Esophagus muscularis mucosa (tissue), 4 donors: ENCODE measurements around the gene TMEM218. TPM values are rescaled to one million over a fixed set of nuclear protein-coding genes. Genes with fewer than 3 reads are reported as not detected.

Experiments used
- DNase-seq: peaks from one replicate; pipeline ENCODE4 v3.0.0-alpha.2; 2017; ENCODE audit errors: extremely low spot score
- H3K27ac ChIP-seq, 4 donors: fragments of 200-600 bp; sonication (generic); replicated peaks in 1 of 4; 1 replicate in 3 of 4; 2 replicates in 1 of 4; pipeline ENCODE4 v1.5.1; 2016 to 2019; ENCODE audit warnings: mild to moderate bottlenecking in 1 of 4
- H3K27me3 ChIP-seq, 4 donors: fragments of 200-600 bp; sonication (generic); one replicate each; pipeline versions ENCODE4 v1.5.1 to v1.6.0; 2016 to 2019
- H3K36me3 ChIP-seq, 4 donors: fragments of 200-600 bp; sonication (generic); one replicate each; pipeline ENCODE4 v1.5.1; 2016 to 2019
- H3K4me1 ChIP-seq, 4 donors: fragments of 200-600 bp; sonication (generic); one replicate each; pipeline ENCODE4 v1.5.1; 2016 to 2019
- H3K4me3 ChIP-seq, 4 donors: fragments of 200-600 bp; sonication (generic); 1 replicate in 2 of 4; 2 replicates in 2 of 4; pipeline ENCODE4 v1.5.1; 2016 to 2019; ENCODE audit warnings: mild to moderate bottlenecking in 4 of 4, moderate library complexity in 1 of 4
- H3K9me3 ChIP-seq, 4 donors: fragments of 200-600 bp; sonication (generic); 1 replicate in 3 of 4; 2 replicates in 1 of 4; pipeline ENCODE4 v1.5.1; 2016 to 2019
- EP300 ChIP-seq: sonication (generic); formaldehyde crosslinking; IDR thresholded peaks from one replicate; pipeline ENCODE4 v1.6.1; 2017; ENCODE audit warnings: antibody characterized with exemption
- POLR2A ChIP-seq: fragments of 450-650 bp; IDR thresholded peaks from one replicate; pipeline ENCODE4 v1.6.1; 2017; ENCODE audit warnings: antibody characterized with exemption, moderate library complexity, mild to moderate bottlenecking, low read depth
- POLR2AphosphoS5 ChIP-seq, 2 donors: sonication (generic); formaldehyde crosslinking; IDR thresholded peaks; one replicate each; pipeline ENCODE4 v1.6.1; 2017; ENCODE audit warnings: antibody characterized with exemption in 2 of 2
- WGBS: methylation state at CpG from one replicate; pipeline ENCODE4 v1.1.5; 2018; 5-methylcytosine and 5-hydroxymethylcytosine counted together
- intact Hi-C: fragments of 100-400 bp; cut with DNase I; formaldehyde crosslinking; loops from one replicate; pipeline ENCODE4 v1.15.1; 2023
- total RNA-seq, 4 donors: library from RNA; depleted of rRNA; stranded (reverse); fragments of >200 nt; gene quantifications; one replicate each; pipeline versions ENCODE4 v1.1.0 to v1.2.1, GENCODE V29; 2016
- TF ChIP-seq, protein P1 (sequence below), 3 experiments: fragments of 200-600 bp in 2 of 3; fragments of 450-650 bp in 1 of 3; sonication (generic) in 2 of 3; IDR thresholded peaks; one replicate each; pipeline ENCODE4 v1.5.1; 2017 to 2019; ENCODE audit warnings: antibody characterized with exemption in 3 of 3, mild to moderate bottlenecking in 2 of 3, moderate library complexity in 1 of 3

TMEM218 gene
- total RNA-seq, 4 donors from 2014 or later, result 13.1 to 20.4 (median 15.5) TPM

DNA sequence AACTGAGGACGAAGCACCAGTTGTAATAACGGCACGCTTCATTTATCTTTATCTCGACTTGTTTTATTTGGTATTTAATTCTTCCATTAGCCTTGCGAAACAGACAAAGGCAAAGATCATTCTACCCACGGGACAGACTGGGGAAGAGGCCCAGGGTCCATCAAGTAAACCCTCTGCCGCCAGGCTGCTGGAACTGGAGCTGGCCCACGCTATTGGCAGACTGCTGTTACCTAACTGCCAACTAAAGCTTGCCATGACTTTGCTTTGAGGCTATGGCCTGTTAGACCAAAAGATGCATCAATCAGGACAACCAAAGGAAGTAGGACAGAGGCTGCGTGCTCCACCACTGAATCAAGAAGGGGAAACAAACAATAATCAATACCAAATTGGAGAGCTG, 780 bp upstream of the TMEM218 start:
- Histone ChIP-seq H3K27ac (peak overlapping the region; percentile 53 to 74 (median 68)), H3K27me3 (no peaks in the 10 kb centered on the region), H3K36me3 (no peaks in the 10 kb centered on the region), H3K4me3 (peak overlapping the region; percentile 64 to 88 (median 72)), H3K4me1 (peaks cover 6 to 15% (median 13%) of the 10 kb centered on the region in 4 donors), H3K9me3 (no peaks in the 10 kb centered on the region)
- DNase-seq, result no peak
- intact Hi-C loops, result no loop called here
- 78% methylated on average over 8 of the region's 9 CpGs for WGBS
- TF ChIP-seq, protein P1, sequence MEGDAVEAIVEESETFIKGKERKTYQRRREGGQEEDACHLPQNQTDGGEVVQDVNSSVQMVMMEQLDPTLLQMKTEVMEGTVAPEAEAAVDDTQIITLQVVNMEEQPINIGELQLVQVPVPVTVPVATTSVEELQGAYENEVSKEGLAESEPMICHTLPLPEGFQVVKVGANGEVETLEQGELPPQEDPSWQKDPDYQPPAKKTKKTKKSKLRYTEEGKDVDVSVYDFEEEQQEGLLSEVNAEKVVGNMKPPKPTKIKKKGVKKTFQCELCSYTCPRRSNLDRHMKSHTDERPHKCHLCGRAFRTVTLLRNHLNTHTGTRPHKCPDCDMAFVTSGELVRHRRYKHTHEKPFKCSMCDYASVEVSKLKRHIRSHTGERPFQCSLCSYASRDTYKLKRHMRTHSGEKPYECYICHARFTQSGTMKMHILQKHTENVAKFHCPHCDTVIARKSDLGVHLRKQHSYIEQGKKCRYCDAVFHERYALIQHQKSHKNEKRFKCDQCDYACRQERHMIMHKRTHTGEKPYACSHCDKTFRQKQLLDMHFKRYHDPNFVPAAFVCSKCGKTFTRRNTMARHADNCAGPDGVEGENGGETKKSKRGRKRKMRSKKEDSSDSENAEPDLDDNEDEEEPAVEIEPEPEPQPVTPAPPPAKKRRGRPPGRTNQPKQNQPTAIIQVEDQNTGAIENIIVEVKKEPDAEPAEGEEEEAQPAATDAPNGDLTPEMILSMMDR (IDR thresholded peaks at IDR 0.05), result no peak
- no peak for TF ChIP-seq POLR2A
- no peak for TF ChIP-seq POLR2AphosphoS5 (IDR thresholded peaks at IDR 0.05)
- no peak for TF ChIP-seq EP300

DNA sequence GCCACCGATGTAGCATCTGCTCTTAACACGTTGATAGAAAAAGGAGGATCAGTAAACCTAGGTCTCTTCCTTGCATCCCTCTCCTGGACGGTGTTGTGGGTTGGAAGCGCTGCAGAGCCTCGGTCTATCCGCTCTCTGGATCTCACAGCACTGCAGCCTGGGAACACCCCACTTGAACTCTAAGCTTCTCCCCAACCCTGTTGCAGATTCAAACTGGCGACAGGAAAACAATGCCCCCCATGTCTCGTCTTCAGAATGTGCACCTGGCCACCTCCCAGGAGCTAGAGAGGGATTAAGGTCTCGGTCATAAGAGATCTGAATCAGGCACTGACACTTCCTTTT, 454 bp downstream of the TMEM218 start:
- DNase-seq, result no peak
- Histone ChIP-seq H3K27ac (peak overlapping the region; percentile 64 to 85 (median 76)), H3K4me3 (peak overlapping the region; percentile 64 to 88 (median 72)), H3K27me3 (no peaks in the 10 kb centered on the region), H3K4me1 (peaks cover 6 to 15% (median 13%) of the 10 kb centered on the region in 4 donors), H3K36me3 (no peaks in the 10 kb centered on the region), H3K9me3 (no peaks in the 10 kb centered on the region)
- intact Hi-C loops, result no loop called here
- WGBS, result 2% methylated on average over 9 of the region's 9 CpGs
- TF ChIP-seq, protein P1 (IDR thresholded peaks at IDR 0.05), result no peak
- no peak for TF ChIP-seq POLR2A
- TF ChIP-seq POLR2AphosphoS5 (IDR thresholded peaks at IDR 0.05), result no peak
- no peak for TF ChIP-seq EP300

DNA sequence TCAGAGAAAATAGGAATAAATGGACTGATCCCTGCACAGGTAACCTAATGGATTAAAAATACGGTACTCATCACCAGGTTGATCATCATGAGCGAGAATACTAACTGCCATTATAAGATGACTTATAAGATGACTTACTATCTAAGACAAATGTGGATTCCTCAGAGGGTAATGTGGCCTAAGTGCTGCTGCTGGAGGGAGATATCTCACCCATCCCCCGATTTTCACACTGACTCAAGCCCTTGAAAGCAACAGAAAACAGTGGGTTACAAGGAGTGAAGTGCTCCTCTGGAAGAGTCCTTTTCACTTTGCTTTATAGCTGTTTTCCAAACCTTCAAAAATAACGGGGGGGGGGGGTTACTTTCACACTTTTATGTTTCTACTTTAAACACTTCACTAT, 920 bp downstream of the TMEM218 start:
- no peaks in the 10 kb centered on the region for H3K9me3 ChIP-seq
- no peaks in the 10 kb centered on the region for H3K36me3 ChIP-seq
- no peaks in the 10 kb centered on the region for H3K27me3 ChIP-seq
- intact Hi-C loops, result no loop called here
- WGBS, result 57% methylated on average over 4 of the region's 4 CpGs
- TF ChIP-seq POLR2AphosphoS5 (IDR thresholded peaks at IDR 0.05) (no peak), POLR2A (no peak), EP300 (no peak)
- TF ChIP-seq, protein P1 (IDR thresholded peaks at IDR 0.05), result no peak
- peak overlapping the region in 1 of 4 donors; percentile 64 for H3K27ac ChIP-seq
- no peak for DNase-seq
- peaks cover 6 to 15% (median 13%) of the 10 kb centered on the region in 4 donors for H3K4me1 ChIP-seq
- H3K4me3 ChIP-seq, result peak overlapping the region; percentile 64 to 88 (median 72)

DNA sequence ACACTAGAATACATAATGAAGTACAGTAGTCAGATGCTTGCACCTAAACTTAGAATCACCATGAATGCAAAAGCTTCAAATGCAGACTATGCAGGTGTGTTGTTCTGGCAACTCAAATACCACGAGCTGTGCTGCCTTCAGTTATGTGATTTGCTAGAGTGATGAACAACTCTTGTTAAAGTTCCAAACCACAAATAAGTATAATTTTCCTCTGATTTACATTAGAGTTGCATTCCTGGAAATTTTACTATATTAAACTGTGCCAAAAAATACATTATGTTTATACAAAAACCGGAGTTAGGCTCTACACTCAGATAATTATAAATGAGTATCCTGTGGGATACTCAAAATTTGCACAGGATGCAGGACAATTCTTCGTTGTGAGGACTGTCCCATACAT, 3.0 kb downstream of the TMEM218 start:
- TF ChIP-seq POLR2A (no peak), EP300 (no peak), POLR2AphosphoS5 (IDR thresholded peaks at IDR 0.05) (no peak)
- TF ChIP-seq, protein P1 (IDR thresholded peaks at IDR 0.05), result no peak
- Histone ChIP-seq H3K27me3 (no peaks in the 10 kb centered on the region), H3K4me3 (no peak overlapping the region), H3K4me1 (peaks cover 6 to 15% (median 13%) of the 10 kb centered on the region in 4 donors), H3K9me3 (no peaks in the 10 kb centered on the region), H3K27ac (no peak overlapping the region), H3K36me3 (no peaks in the 10 kb centered on the region)
- intact Hi-C loops, result no loop called here
- 45% methylated on average over 3 of the region's 3 CpGs for WGBS
- DNase-seq, result no peak

DNA sequence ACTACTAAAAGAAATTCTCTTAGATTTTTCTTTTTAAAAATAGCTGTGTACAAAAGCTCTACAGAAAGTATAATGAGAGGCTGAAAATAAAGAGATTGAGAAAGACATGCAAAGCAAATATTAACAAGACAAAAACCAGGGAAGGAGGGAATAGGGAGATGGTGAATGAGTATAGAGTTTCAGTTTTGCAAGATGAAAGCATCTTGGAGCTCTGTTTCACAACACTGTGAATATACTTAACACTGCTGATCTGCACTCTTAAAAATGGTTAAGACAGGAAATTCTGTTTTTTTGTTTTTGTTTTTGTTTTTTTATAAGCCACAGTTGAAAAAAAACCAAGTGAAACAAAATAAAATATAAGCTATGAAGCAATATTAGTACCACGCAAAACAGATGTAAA, 5.5 kb downstream of the TMEM218 start:
- H3K27ac ChIP-seq, result no peak overlapping the region
- intact Hi-C loops, result no loop called here
- no peaks in the 10 kb centered on the region for H3K27me3 ChIP-seq
- no peak overlapping the region for H3K4me3 ChIP-seq
- 95% methylated on average over 1 of the region's 1 CpG for WGBS
- no peaks in the 10 kb centered on the region for H3K9me3 ChIP-seq
- H3K36me3 ChIP-seq, result peaks cover 2 to 25% (median 10%) of the 10 kb centered on the region in 4 donors
- no peak for TF ChIP-seq POLR2AphosphoS5 (IDR thresholded peaks at IDR 0.05)
- TF ChIP-seq POLR2A, result no peak
- TF ChIP-seq, protein P1 (IDR thresholded peaks at IDR 0.05), result no peak
- TF ChIP-seq EP300, result no peak
- peaks cover 6 to 8% (median 7%) of the 10 kb centered on the region in 4 donors for H3K4me1 ChIP-seq
- DNase-seq, result no peak
